HG03103 (cell line): ENCODE results near the gene MMEL1.
"Not testable (repeated sequence)": the region's sequence is repeated elsewhere in the genome, so short reads cannot be mapped to it uniquely, and the experiment has no call there.

ENCODE experiments used
- ATAC-seq: cut with Tn5 transposase; IDR thresholded peaks from one replicate; pipeline ENCODE4 v1.9.1; 2021; ENCODE audit warnings: low read depth; ENCODE audit not compliant: unreplicated experiment

MMEL1 gene

DNA sequence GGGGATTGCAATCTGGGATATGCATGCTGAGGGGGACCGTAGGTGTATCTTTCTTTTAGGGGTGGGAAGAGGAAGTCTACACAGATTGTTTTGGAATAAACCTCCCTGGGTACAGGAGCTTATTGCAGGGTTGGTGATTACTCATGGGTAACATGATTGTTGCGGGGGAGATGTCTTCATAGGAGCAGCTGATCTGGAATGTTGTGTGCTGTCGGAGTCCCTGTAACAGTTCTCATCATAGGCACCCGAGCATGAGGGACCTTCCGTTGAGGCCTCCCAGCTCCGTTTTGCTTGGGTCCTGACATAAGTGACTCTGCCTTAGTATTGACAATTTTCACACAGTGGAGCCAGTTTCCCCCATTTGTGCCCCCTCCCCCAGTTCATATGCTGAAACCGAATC lies 50.4 kb downstream of the MMEL1 start:
- ATAC-seq = no peak

DNA sequence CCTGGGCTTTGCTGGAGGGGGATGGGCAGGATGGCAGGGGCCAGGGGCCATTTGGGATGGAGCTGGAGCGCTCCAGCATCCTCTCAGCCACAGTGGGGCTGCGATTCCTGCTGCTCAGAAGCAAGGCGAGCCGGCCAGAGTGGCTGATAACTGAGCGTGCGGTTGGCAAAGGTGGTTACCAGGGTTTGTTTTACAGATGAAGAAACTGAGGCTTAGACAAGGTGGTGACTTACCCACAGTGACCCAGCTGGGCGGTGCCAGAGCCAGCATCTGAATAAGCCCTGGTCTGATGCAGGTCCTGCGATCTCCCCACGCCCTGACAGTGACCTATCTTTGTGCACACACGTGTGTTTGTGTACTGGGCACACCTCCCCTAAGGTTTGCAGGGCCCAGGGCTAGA lies 52.1 kb downstream of the MMEL1 start:
- ATAC-seq = no peak

- ATAC-seq = no peak
These were observed 54.1 kb downstream of the MMEL1 start for GRCh38 chr1:2578758-2579118.

DNA sequence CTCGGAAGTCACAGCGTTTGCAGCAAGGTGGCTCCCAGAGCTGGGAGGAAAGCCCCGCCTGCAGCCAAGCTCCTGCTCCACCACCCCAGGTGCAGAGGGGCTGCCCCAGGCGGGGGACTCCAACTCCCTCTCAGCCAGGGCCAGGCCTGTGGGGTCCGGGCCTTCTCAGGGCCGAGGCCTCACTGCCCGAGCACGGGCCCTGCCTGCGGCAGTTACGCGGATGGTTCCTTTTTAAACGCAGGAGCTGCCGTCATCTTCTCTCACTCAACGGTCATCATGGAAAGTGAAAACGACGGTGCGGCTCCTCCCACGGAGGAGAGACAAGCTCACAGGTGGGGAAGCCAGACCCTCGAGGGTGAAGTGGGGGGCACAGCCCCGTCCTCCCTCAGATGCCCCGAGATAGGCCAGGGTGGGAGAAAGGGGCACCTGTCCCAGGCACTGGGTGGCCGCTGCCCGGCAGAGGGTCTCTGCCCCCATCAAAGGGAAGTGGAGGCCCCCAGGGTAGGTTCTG lies 55.2 kb downstream of the MMEL1 start:
- ATAC-seq = peak; percentile 24

DNA sequence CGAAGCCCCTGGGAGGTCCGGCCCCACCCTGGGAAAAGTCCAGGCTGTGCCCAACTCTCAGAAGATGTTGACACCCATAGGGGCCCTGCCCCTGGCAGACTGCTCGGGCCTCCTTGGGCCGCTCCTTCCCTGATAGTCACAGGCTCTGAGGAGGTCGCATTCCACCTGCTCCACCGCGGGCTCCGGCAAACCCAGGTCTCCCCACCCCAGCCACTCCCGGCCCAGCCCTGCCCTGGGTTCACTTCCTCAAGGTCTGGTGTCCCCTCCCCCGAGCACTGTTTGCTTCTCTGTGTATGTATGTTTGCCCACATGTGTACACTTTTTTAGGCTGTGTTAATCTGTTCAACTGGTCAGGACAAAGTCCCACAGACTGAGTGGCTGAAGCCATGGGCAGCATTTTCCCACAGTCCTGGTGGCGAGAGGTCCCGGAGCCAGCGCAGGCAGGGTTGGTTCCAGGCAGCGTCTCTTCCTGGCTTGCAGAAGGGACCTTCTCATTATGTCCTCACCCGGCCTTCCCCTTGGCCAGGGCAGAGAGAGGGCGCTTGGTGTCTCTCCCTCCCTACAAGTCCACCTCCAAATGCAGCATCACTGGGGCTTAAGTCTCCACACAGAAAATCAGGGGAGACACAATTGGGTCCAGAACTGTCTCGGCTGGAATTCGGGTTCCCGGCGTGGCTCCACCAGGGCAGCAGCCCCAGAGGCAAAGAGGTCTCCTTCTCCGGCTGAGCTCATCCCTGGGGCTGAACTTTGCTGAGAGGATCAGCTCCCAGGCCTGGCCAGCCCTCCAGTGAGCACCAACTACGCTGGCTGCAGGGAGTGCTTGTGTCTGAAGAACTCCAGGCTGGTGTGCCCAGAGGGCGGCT lies 56.8 kb downstream of the MMEL1 start:
- no peak for ATAC-seq

- ATAC-seq = no peak
These were observed 58.5 kb downstream of the MMEL1 start for GRCh38 chr1:2574350-2574749.

GRCh38 chr1:2573250-2573920 lies 59.4 kb downstream of the MMEL1 start:
- no peak for ATAC-seq

GRCh38 chr1:2571348-2571747 lies 61.5 kb downstream of the MMEL1 start:
- no peak for ATAC-seq

GRCh38 chr1:2570332-2570731 lies 62.5 kb downstream of the MMEL1 start:
- ATAC-seq = no peak

- ATAC-seq = not testable (repeated sequence)
These were observed 63.1 kb downstream of the MMEL1 start for GRCh38 chr1:2569703-2570102.

GRCh38 chr1:2569060-2569459 lies 63.8 kb downstream of the MMEL1 start:
- ATAC-seq = no peak

- not testable (repeated sequence) for ATAC-seq
These were observed 64.5 kb downstream of the MMEL1 start for GRCh38 chr1:2568187-2568816.

GRCh38 chr1:2567083-2567679 lies 65.6 kb downstream of the MMEL1 start:
- no peak for ATAC-seq

GRCh38 chr1:2566101-2567045 lies 66.4 kb downstream of the MMEL1 start:
- no peak for ATAC-seq

- no peak for ATAC-seq
These were observed 67.9 kb downstream of the MMEL1 start for GRCh38 chr1:2564815-2565374.

GRCh38 chr1:2564006-2564814 lies 68.6 kb downstream of the MMEL1 start:
- no peak for ATAC-seq

GRCh38 chr1:2563205-2563604 lies 69.6 kb downstream of the MMEL1 start:
- no peak for ATAC-seq
